OCI-M1 (cell line): ENCODE measurements around the gene CRY1.
"Not testable (repeated sequence)": the region's sequence is repeated elsewhere in the genome, so short reads cannot be mapped to it uniquely, and the experiment has no call there.

ENCODE experiments used
- DNase-seq: peaks from one replicate; lab custom pipeline; 2025; lab: John Stamatoyannopoulos, UW

Gene CRY1

DNA sequence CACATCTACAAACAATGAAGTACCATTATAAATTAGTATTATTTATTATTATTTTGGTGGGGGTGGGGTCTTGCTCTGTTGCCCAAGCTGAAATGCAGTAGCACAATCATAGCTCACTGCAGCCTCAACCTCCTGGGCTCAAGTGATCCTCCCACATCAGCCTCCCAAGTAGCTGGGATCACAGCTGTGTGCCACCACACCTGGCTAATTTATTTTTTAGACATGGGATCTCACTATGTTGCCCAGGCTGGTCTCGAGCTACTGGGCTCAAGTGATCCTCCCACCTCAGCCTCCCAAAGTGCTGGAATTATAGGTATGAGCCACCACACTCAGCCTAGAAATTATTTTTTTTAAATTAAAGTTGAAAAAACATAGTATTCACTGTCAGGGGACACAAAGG, 15.0 kb upstream of the CRY1 start:
- not testable (repeated sequence) for DNase-seq

DNA sequence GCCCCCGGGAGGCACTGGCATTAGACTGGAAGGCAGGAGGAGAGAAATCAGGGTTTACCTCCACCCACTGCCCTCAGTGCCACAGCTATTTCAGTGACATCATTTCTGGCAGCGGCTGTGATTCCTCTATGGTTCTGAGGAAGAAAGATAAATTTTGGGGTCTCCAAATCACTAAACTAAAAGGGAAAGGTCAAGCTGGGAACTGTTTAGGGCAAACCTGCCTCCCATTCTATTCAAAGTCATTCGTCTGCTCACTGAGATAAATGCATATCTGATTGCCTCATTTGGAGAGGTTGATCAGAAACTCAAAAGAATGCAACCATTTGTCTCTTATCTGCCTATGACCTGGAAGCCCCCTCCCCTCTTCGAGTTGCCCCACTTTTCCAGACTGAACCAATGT, 14.0 kb upstream of the CRY1 start:
- DNase-seq, result no peak

DNA sequence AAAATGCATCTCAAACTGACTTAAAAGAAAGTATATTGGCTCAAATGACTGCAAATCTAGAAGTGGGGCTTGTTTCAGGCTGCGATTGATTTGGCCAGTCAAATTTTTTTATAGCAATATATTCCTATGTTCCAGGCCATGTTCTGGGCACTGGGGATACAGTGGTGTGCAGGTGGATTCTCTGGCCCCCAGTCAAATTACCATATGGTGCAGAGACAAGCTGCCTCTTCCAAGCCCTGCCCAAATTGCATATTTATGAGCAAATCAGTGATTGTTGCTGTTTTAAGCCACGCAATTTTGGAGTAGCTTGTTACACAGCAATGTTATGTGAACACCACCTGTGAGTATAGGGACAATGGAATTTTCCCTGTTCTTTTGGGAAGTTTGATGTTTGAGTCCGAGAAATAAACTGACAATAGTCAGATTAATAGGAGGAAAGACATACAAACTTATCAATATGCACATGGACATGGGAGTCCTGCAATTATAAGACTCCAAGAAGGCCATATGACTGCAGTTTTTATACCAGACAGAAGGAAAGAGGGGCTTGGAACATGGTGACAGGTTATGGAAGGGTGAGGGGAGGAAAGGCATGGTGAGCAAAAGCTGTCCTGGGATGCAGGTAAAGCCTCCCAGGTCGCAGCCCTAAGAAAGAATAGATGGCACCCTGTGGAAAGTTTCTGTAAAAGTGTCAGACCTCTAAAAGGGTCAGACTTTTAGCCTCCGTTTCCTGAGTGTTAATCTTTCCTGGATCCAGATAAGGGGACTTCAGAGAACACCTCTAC, 13.1 kb upstream of the CRY1 start:
- no peak for DNase-seq

DNA sequence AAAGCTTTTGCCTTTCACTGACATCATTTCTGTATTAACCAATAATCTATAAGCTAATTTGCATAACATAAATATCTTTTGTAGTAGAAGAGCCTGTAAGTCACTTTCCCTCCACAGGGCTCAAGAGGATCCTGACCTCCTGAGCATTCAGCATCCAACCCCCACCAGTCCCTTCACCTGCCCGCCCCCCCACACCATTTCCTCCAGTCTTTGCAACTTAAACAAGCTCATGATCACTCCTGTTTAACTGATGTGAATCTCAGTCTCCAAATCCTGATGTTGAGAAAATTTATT, 12.0 kb upstream of the CRY1 start:
- DNase-seq, result no peak

DNA sequence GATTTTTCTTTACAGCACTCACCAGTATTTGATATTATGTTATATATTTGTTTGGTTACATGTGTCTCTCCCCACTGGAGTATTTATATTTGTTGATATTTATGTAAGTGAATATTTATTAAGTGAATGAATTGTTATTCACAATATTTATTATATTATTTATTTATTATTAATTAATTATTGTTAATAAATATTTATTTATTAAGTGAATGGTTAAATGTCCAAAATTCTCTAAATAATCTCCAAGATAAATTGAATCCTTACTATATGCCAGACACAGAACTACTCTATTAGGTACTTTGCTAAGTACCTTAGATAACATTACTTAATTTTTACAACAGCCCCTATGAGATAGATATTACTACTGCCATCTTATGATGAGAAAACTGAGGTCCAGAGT, 10.2 kb upstream of the CRY1 start:
- DNase-seq, result no peak

DNA sequence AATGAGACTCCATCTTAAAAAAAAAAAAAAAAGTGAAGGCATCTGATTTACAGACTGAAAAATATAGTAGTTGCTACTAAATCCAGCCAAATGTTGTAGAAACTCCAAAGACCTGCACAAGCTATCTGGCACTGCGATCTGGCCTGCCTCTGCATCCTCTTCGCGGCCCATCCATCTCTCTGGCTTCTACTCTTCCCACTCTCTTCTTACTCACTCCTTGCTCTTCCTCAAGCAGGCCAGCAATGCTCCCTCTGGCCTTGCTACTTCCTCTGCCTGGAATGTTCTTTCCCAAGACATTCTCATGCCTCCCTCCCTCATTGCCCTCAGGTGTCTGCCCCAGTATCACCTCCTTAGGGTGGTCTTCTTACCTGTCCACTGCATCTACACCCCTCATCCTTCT, 9.7 kb upstream of the CRY1 start:
- no peak for DNase-seq

DNA sequence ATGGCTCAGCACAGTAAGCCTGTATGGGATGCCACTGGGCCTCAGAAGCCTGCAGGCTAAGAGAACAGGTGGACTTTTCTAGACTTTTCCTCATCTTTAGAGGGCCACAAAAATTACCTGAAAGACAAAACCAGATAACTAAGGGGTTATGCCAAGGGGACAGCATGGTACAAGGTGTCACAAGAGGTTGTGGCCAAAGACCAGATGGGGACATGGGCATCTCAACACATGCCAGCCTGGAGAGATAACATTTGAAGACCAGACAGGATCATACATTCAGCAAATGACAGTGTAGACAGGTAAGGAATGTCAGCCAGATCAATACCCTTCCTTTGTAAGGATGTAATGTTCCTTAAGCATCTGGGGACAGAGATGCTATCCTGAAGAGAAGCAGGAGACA, 8.9 kb upstream of the CRY1 start:
- no peak for DNase-seq

DNA sequence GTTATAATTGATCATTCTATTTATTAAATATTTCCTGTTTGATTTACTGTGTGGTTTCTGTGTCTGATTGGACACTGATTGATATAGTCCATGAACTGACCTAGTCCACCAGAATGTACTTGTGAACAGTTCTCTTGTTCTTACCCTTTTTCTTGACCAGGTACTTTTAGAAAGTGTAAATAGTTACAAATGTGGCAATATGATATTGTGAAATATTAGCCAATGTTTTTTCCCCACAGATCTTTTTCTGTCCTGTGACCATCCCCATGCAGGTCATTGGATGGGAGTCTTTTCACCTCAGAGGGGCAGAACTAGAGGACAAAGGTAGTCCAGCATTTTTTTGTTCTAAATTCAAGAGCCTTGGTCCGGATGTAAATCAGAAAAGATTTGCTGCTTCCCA, 8.3 kb upstream of the CRY1 start:
- DNase-seq, result no peak

DNA sequence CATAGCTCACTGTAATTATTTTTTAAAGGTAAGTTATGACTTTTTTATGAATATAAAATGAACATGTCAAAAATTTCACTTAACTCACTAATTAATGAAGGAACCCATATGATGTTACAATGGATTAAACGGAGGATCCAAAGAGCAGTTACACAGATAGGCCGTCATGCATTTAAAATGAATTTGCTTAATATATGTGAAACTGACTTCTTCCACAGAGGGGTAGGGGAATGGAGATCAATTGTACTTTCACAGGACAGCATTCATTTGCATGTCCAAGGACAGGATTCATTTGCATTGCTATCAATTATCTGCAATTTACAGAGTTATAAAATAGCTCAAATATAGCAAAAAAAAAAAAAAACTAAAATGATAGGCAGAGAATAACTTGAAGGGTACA, 6.6 kb upstream of the CRY1 start:
- DNase-seq, result no peak

DNA sequence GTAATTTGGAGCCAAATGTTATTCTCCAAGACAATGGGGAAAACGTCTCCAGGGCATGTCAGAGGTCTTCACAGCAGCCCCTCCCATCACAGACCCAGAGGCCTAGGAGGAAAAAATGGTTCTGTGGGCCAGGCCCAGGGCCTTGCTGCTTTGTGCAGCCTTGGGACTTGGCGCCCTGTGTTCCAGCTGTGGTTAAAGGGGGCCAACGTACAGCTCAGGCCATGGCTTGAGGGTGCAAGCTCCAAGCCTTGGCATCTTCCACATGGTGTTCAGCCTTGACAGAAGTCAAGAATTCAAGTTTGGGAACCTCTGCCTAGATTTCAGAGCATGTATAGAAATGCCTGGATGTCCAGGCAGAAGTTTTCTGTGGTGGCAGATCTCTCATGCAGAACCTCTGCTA, 3.2 kb upstream of the CRY1 start:
- no peak for DNase-seq

DNA sequence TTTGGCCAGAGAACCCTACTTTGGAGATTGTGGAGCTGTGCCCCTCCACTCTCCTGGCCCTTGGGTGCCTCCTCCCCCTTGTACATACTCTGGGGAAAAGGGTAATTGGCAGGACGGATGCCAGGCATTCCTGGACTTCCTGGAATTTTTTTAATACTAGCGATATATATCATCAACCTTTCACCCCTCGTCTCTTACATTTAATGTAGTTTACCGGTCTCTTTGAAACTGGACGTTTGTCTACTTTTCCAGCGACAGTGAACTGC, 767 bp upstream of the CRY1 start:
- DNase-seq, result no peak

DNA sequence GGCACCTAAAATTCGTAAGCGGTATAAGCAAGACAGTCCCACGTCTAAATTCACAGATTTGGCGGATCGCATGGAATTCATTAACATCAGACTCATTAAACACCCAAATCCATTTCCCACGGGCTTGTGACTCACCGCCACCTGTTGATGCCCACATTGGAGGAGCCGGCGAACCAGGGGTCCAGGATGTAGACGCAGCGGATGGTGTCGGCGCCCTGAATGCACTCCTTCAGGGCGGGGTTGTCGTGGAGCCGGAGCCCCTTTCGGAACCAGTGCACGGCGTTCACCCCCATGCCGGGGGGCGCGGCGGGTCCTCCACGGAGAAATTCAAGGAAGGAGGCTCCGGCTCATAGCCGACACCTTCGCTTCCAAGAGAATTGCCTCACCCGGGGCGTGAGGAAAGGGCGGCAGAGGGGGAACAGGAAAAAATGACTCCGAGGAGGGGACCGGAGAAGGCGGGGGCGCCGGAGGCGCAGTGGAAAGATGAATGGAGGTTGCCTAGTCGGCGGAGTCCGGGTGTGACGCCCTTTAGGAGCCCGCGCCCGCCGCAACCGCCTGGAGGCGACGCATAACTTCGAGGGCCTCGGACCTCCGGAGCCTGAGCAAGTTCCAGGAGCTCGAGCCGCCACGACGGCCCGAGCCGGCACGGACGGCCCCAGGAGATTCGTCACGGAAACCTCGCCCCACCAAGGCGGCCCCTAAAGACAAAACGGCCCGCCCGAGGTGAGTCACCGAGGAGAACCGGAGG, 506 bp downstream of the CRY1 start:
- DNase-seq, result peak; percentile 69

DNA sequence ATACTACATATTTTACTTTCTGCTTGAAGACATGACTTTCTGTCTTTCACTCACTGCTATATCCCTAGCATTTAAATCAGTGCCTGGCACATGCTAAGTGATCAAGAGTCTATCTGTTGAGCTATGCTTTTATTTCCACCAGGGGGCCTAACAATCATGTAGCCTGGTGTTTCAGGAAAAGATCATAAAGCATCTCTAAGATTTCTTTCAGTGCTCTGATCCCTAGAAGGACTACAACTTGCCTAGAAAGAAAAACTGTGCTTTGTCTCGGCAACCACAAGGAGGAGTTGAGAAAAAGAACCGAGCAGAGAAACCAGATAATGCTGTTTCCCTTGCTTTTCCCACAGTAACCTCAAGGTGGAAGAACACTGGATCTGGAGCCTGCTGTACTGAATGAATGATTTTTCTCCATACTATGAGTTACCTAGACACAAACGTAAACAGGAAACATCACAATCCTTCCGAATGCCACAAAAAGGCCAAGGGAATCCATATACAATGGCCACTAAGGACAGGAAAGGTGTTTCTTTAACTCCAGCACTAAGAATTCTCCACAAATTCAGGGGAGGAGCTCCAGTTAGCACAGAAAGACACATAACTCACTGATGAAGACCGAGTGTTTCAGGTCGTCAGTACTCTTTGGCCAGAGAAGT, 1.2 kb downstream of the CRY1 start:
- DNase-seq, result peak; percentile 88

DNA sequence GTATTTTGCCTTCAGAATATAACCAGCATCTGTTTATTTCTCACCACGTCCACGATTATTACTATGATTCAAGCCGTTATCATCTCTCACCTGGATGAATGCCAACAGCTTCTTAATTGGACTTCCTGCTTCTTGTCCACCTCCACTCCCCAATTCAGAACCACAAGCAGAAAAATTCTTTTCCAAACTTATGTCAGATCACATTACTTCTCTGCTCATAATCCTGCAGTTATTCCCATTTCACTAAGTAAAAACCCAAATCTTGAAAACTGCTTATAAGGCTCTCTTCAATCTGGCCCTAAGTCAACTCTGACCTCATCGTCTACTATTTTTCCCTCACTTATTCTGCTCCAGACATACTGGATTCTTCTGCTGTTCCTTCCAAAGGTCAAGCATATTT, 2.0 kb downstream of the CRY1 start:
- DNase-seq, result no peak

DNA sequence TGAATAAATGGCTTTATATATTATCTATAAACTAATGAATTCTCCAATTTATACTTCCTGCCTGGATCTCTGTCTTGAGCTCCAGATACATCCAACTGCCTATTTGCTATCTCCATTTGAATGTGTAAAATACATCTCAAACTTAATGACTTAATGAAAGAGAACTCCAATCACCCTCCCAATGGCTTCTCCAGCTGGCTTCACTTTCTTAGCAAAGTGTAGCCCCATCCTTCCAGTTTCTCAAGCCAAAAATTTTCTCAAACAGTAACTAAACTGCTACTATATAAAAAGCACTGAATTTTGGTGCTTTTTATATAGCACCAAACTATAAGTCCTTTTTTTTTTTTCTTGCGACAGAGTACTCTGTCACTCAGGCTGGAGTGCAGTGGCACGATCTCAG, 2.6 kb downstream of the CRY1 start:
- no peak for DNase-seq

DNA sequence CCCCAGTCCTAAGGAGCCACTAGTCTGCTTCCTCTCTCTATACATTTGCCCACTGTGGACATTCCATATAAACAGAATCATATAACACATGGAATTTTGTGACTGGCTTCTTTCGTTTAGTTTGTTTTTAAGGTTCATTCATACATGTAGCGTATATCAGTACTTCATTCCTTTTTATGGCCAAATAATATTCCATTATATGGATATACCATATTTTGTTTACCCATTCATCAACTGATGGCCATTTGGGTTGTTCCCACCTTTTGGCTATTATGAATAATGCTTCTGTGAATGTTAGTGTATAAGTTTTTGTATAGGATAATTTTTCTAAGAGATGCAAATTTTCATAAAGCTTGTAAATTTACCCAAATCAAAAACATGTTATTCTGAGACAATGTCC, 4.4 kb downstream of the CRY1 start:
- DNase-seq, result no peak

DNA sequence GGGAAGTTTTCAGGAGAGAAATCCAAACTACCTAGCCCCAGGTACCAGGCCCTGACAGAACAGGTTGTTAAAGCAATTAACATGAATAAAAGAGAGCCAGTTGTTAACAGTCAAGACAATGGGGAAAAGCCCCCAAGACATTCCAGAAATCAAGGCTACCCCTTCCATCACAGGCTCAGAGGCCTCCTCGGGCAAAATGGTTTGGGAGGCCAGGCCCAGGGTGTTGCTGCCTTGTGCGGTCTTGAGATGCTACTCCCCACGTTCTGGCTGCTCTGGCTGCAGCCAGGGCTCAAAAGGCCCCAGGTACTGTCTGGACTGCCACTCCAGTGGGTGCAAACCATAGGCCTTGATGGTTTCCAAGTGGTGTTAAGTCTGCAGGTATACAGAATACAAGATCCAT, 7.0 kb downstream of the CRY1 start:
- DNase-seq, result no peak

DNA sequence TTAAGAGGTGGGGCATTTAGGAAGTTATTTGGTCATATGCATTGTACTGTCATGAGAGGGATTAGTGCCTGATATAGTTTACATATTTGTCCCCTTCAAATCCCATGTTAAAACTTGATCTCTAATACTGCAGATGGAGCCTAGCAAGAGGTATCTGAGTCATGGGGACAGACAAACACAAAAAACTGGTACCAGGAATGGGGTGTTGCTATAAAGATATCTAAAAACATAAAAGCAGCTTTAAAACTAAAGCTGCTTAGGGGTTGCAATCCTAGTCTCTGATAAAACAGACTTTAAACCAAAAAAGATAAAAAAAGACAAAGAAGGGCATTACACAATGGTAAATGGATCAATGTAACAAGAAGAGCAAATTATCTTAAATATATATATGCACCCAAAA, 11.6 kb downstream of the CRY1 start:
- no peak for DNase-seq

DNA sequence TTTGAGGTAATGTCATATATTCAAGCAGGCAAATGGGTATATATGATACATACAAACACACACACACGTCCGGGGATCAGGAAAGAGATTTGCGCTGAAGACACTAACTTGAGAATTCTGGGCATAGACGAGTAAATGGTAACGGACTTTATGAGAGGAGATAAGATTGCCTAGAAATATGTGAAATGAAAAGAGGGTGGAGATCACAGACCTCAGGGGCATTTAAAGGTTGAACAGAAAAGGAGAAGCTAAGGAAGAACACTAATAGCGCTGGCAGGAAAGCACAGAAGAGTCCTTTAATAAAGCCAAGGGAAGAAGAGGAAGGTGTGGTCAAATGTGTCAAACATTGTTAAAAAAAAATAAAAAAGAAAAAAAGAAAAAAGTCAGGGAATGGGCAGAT, 13.1 kb downstream of the CRY1 start:
- peak; percentile 4 for DNase-seq

DNA sequence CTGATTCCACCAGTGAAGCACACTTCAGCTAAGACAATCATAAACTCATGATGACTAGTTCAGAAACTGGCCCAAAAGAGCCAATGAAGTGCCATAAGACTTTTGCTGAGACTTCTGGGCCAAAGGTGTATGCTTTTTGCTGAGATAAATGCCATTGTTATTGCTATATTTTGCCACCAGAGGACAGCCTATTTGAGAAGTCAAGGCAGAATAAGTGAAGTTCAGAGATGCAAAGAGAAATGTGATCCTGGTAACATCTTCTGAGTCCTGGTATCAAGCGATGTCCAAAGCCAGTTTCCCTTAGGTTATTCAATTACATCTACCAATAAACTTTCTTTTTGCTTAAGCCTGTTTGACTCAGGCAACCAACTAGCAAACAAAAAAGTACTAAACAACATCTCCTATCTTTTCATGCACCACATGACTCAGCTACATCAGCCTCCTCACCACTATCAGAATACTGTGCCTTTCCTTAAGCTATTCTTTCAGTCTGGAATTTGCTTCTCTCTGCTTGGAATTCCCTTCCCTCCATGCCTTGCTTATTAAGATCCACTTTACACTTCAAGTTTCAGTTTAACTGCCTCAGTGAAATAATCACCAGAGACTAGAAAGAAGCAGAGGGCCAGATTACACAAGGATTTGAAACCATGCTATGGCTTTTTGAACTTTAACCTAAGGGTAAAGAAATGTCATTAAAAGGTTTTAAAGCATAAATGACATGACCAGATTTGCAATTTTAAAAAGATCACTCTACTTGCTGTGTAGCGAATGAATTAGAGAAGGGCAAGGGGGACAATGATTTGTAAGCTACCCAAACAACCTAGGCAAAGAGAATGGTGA, 14.0 kb downstream of the CRY1 start:
- peak; percentile 57 for DNase-seq

DNA sequence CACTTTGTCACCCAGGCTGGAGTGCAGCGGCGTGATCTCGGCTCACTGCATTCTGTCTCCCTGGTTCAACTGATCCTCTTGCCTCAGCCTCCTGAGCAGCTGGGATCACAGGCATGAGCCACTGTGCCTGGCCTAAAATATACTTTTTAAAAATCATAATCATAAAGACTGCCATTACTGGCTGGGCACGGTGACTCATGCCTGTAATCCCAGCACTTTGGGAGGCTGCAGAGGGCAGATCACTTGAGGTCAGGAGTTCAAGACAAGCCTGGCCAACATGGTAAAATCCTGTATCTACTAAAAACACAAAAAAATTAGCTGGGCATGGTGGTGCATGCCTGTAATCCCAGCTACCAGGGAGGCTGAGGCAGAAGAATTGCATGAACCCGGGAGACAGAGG, 20.1 kb downstream of the CRY1 start:
- not testable (repeated sequence) for DNase-seq

DNA sequence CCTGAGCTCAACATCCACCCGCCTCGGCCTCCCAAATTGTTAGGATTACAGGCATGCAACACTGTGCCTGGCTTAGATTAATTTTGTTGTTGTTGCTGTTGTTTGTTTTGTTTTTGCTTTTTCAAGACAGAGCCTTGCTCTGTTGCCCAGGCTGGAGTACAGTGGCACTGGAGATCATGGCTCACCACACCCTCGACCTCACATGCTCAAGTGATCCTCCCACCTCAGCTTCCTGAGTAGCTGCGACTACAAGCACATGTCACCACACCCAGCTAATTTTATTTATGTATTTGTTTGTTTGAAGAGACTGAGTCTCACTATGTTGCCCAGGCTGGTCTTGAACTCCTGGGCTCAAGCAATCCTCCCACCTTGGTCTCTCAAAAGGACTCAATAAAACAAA, 26.7 kb downstream of the CRY1 start:
- no peak for DNase-seq

DNA sequence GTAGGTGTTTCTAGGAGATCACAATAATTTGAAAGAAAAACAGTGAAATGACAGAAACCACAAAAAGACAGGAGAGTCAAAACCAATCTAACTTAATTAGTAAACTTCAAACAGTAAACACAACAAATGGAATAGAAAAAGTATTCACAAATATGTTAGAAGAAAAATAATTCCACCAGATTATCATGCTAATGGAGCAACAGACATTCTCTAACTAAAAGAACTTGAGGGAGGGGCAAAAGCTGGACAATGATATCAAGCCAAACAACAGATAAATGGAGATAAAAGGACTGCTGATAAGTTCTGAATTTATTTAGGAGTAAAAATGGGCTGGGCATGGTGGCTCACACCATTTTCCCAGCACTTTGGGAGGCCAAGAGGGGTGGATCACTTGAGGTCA, 28.7 kb downstream of the CRY1 start:
- no peak for DNase-seq
